Cardiac fibroblast (primary cell): ENCODE data around the gene KRT3.

Experiments
- DNase-seq, 2 donors: peaks; one replicate each; pipeline versions ENCODE4 v3.0.0 to v3.0.0-alpha.2; 2010; ENCODE audit warnings: low read depth in 2 of 2
- H3K4me3 ChIP-seq, 2 donors: replicated peaks in 1 of 2; 1 replicate in 1 of 2; 2 replicates in 1 of 2; pipeline ENCODE4 v1.5.1; 2011; ENCODE audit warnings: low read depth in 2 of 2, low read length in 2 of 2, mild to moderate bottlenecking in 2 of 2, moderate library complexity in 1 of 2
- TF ChIP-seq, protein P1 (sequence below): IDR thresholded peaks from one replicate; pipeline ENCODE4 v1.5.1; 2011; ENCODE audit warnings: low read depth, mild to moderate bottlenecking, low read length, inconsistent platforms

Gene KRT3

DNA sequence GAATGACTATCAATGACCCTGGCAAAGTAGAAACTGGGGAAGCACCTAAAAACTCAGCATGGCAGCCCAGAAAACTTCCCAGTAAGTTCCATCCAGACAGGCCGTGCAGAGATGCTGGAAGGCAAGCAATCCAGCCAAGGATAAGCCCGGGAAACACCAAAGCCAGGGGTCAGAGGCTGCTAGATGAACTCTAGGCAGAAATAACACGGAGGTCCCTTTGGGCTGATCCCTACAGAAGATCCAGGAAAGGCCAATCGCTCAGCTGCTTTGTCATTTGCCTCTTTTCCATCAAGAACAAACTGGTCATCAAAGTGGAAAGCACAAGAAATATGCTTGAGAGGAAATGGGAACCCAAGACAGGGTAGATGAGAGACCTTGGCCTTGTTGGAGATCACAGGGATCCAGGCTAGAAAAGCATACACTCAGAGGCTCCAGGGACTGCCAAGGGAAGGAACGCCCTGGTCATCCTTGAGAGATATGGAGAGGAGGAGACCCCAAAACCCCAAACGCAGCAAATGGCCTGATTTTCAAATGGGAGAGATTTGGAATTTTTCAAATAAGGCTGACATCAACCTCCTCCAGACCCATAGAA lies 31.7 kb upstream of the KRT3 start:
- TF ChIP-seq, protein P1, sequence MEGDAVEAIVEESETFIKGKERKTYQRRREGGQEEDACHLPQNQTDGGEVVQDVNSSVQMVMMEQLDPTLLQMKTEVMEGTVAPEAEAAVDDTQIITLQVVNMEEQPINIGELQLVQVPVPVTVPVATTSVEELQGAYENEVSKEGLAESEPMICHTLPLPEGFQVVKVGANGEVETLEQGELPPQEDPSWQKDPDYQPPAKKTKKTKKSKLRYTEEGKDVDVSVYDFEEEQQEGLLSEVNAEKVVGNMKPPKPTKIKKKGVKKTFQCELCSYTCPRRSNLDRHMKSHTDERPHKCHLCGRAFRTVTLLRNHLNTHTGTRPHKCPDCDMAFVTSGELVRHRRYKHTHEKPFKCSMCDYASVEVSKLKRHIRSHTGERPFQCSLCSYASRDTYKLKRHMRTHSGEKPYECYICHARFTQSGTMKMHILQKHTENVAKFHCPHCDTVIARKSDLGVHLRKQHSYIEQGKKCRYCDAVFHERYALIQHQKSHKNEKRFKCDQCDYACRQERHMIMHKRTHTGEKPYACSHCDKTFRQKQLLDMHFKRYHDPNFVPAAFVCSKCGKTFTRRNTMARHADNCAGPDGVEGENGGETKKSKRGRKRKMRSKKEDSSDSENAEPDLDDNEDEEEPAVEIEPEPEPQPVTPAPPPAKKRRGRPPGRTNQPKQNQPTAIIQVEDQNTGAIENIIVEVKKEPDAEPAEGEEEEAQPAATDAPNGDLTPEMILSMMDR, result no peak
- no peak for DNase-seq
- H3K4me3 ChIP-seq, result no peak overlapping the region

DNA sequence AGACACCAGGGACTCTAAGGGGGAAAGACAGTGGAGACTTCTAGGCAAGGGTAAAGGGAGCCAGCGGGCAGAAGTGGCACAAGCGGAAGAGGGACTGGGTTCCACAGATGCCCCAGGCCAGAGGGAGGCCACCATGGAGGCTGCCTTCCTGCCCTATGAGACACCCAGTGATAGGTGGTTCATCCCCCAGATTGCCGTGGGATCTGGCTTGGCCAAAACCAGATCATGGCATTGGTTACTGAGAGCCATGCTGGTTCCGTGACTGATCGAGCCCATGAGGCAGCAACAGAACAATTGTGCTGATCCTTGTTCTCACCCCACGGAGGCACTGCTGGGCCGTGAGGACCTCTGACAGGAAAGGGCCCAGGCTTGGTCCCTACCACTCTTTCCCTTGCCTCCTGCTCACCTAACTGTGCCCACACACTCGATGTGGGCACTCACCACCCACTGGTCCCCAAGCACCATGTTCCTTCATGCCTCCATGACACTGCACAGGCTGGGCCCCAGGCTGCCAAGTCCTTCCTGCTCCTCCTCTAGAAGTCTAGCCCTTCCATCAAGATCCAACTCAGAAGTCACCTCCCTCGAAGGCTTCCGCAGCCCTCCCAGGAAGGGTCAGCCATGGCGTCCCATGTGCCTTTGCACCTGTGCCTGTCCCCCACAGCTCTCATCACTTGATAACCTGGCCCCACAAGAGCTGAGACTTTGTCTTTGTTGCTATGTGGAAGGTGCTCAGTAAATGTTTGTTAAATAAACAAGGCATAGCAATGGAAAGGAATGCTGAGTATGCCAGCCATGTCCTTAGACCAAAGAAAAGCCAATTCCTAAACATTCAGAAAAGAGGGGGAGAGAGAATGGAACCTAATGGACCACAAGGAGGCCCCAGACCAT lies 30.9 kb upstream of the KRT3 start:
- TF ChIP-seq, protein P1, result no peak
- DNase-seq, result no peak
- no peak overlapping the region for H3K4me3 ChIP-seq

DNA sequence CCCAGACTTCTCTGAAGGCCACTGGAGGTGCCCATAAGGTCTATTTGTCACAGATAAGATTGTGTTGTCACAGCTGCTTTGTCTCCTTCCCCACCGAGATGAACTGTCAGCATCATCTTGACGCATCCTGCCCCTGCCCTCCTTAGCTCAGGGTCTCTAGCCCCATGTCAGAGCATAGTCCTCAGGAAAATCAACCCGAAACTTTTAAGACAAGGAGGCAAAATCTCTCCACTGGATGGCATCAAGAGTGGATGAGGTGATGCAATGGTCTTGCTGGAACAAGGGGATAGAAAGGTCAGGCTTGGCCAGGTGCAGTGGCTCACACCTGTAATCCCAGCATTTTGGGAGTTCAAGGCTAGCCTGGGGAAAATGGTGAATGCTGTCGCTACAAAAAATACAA lies 30.0 kb upstream of the KRT3 start:
- no peak overlapping the region for H3K4me3 ChIP-seq
- DNase-seq, result no peak
- TF ChIP-seq, protein P1, result no peak

DNA sequence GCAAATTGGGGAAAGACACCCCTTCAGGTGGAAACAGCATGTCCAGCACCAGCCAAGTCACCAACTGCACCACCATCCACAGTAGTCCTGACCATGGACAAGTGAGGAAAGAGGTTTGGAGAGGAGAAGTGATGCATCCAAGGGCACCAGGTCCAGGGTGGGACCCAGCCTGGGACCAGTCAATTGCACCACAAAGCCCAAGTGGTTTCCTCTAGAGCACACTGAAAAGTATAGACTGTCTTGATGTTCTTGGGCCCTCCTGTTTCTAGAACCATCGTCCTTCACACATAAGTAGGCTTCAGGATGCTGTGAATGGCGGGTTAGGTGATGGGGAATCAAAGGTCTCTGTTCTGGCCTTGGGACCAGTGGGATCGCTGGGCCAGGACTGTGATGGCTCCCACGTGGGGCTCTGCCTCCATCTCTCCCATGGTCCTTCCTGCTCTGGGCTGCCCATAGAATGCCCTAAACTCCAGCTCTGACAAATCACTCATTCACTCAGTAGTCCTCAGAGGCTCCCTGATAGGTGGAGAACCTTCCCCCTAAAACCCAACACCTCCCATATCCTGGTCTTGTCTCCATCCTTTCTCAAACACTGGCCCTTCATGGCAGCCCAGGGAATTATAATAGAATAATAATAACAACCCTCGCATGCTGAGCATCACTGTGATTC lies 29.0 kb upstream of the KRT3 start:
- TF ChIP-seq, protein P1, result no peak
- DNase-seq, result no peak
- no peak overlapping the region for H3K4me3 ChIP-seq

DNA sequence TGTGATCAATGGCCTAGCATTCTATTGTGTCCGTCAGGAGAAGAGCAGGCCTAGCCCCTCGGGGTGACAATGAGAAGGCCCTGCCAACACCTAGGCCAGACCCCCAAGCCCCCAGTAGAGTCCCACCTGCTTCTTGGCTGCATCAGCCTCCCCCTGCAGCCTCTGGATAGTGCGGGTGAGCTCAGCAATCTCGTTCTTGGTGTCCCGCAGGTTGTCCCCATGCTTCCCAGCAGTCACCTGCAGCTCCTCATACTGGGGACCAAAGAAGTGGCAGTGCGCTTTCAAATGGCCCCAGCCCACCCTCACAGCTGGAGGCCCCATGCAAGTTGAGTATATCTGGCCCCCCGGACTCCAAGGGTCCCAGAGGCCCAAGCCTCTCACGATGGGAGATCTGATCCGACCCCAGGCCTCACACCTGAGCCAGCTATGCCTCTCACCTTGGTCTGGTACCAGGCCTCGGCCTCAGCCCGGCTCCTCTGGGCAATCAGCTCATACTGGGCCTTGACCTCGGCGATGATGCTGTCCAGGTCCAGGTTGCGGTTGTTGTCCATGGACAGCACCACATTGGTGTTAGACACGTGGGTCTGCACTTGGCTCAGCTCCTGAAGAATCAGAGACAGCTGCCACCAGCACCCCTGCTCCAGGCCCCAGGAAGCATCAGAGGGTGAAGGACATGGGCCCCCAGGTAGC lies 28.0 kb upstream of the KRT3 start:
- H3K4me3 ChIP-seq, result no peak overlapping the region
- no peak for DNase-seq
- TF ChIP-seq, protein P1, result no peak

DNA sequence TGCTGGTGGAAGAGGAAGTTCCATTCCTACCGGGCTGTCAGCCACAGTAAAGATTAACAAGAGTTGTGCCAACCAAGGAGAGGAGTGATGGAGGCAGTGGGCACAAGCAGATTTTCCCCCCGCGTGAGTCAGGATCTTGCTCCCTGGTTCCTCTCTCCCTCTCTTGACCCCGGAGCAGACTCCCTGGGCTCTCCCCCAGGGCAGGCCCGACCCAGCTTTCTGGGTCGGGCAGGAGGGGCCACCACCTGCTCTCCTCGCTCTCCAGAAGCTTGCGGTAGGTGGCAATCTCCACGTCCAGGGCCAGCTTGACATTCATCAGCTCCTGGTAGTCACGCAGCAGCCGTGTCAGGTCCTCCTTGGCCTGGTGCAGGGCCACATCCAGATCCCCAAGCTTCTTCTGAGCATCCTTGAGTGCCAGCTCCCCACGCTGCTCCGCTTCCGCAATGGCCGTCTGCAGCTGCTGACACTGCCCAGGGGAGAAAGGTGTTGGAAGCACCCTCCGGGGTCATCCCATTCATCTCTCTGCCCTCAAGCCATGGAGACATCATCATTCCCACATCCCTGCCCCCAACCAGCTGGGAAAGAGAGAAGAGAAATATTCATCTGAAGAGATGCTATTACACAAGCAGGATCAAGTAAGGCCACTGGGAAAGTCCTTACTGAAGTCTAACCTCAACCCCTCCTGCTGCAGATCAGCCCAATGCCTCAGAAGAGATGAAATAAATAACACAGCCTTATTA lies 27.0 kb upstream of the KRT3 start:
- TF ChIP-seq, protein P1, result no peak
- H3K4me3 ChIP-seq, result no peak overlapping the region
- no peak for DNase-seq
